Body of pancreas (tissue), 4 donors: Measurements from ENCODE around the gene GTF2H2. TPM values are rescaled to one million over a fixed set of nuclear protein-coding genes. Genes with fewer than 3 reads are reported as not detected.
"Not testable (repeated sequence)": the region's sequence is repeated elsewhere in the genome, so short reads cannot be mapped to it uniquely, and the experiment has no call there.

Experiments used
- ATAC-seq: fragments of 150-250 bp; one replicate; pipeline ENCODE4 v1.9.1; 2016
- DNase-seq, 4 donors: peaks; one replicate each; pipeline ENCODE4 v3.0.0-alpha.2; 2019
- H3K27ac ChIP-seq, 4 donors: fragments of 200-600 bp; sonication (generic); 1 replicate in 3 of 4; 2 replicates in 1 of 4; pipeline versions ENCODE4 v1.5.1 to v1.6.1; 2016 to 2019; ENCODE audit warnings: mild to moderate bottlenecking in 1 of 4, mixed read lengths in 1 of 4, moderate library complexity in 1 of 4
- H3K27me3 ChIP-seq, 2 donors: fragments of 200-600 bp; sonication (generic); one replicate each; pipeline ENCODE4 v1.6.0; 2016; ENCODE audit warnings: mild to moderate bottlenecking in 1 of 2
- H3K36me3 ChIP-seq, 2 donors: fragments of 200-600 bp; sonication (generic); replicated peaks in 1 of 2; 2 replicates each; pipeline ENCODE4 v1.5.1; 2016; ENCODE audit warnings: low read depth in 2 of 2; ENCODE audit not compliant: insufficient read depth in 1 of 2
- H3K4me1 ChIP-seq: fragments of 200-600 bp; sonication (generic); one replicate; pipeline ENCODE4 v1.6.0; 2016
- H3K4me3 ChIP-seq, 2 donors: fragments of 200-600 bp; sonication (generic); 1 replicate in 1 of 2; 2 replicates in 1 of 2; pipeline ENCODE4 v1.5.1; 2016 to 2019
- H3K9me3 ChIP-seq, 3 donors: fragments of 200-600 bp; sonication (generic); 1 replicate in 2 of 3; 2 replicates in 1 of 3; pipeline ENCODE4 v1.5.1; 2016
- WGBS, 2 donors: methylation state at CpG; one replicate each; pipeline ENCODE4 v1.1.5; 2017; 5-methylcytosine and 5-hydroxymethylcytosine counted together
- intact Hi-C: fragments of 100-400 bp; cut with DNase I; formaldehyde crosslinking; loops from one replicate; pipeline ENCODE4 v1.15.1; 2023
- total RNA-seq, 2 donors: library from RNA; depleted of rRNA; stranded (reverse); fragments of >200 nt; gene quantifications; one replicate each; pipeline ENCODE4 v1.1.0, GENCODE V29; 2016

Gene GTF2H2
- total RNA-seq, 2 donors from 2014 or later, result 17.1 to 21.3 TPM

DNA sequence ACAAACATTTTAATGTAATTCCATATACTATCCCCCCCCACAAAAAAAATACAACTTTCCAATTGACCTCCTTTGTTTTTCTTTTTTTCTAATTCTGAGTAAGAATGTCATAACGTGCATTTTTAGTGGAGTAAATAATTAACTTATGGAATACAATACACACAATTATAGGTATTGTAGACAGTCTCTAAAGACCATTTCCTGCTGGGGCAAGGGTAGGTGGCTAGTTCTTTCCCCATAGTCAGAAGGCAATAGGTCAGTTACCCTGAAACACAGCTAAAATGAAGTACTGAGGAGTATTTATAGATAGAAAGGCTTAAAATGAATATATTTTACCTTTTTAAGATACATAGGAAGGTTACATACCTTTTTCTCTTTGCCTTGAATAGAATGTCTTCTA, 6.2 kb downstream of the GTF2H2 start:
- ATAC-seq, H3K27ac ChIP-seq, H3K9me3 ChIP-seq, H3K36me3 ChIP-seq, H3K27me3 ChIP-seq, DNase-seq, H3K4me1 ChIP-seq, intact Hi-C loops, H3K4me3 ChIP-seq: not testable (repeated sequence)
- no CpG with 5 or more reads among the region's 1 CpG for WGBS, 2 donors

GRCh38 chr5:71059426-71059825, 8.1 kb downstream of the GTF2H2 start:
- H3K36me3 ChIP-seq, H3K4me1 ChIP-seq, H3K9me3 ChIP-seq, H3K27me3 ChIP-seq, ATAC-seq, H3K27ac ChIP-seq, H3K4me3 ChIP-seq, DNase-seq, intact Hi-C loops: not testable (repeated sequence)
- WGBS, 2 donors, result no CpG with 5 or more reads among the region's 3 CpGs

DNA sequence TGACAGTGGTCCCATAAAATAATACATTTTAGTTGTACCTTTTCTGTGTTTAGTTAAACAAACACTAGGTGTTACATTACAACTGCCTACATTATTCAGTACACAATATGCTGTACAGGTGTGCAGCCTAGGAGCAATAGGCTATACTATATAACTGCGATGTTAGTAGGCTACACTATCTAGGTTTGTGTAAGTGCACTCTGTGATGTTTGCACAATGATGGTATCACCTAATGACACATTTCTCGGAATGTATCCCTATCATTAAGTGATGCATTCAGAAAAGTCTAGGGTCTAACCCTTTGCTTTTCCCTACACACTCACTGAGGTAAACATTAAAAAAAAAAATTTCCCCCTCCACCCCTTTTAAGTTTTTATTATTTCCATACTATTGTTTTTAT, 22.7 kb downstream of the GTF2H2 start:
- not testable (repeated sequence) for H3K9me3 ChIP-seq, DNase-seq
- no CpG with 5 or more reads among the region's 2 CpGs for WGBS, 2 donors

DNA sequence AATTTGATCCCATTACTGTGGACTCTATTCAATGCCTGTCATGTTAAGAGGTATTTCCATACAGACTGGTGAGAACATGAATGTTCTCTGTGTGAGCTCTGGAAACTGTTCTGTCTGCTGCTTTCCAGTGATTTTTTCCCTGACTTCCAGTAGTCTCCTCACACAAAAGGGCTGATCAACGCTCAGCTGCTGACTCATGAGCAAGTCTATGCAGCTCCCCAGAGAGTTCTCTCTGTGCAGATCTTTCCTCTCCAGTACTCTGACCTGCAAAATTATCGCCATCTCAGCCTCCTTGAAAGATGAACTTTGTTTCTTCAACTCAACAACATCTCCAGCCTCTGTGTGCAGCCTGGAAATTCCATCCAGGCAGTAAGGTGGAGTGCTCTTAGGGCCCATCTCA, 23.3 kb downstream of the GTF2H2 start:
- H3K9me3 ChIP-seq, intact Hi-C loops, H3K27me3 ChIP-seq, H3K27ac ChIP-seq, H3K36me3 ChIP-seq, ATAC-seq, H3K4me3 ChIP-seq, H3K4me1 ChIP-seq, DNase-seq: not testable (repeated sequence)
- no CpG with 5 or more reads among the region's 2 CpGs for WGBS, 2 donors

More for the DNA sequence above, 22.7 kb downstream of the GTF2H2 start:
- H3K4me3 ChIP-seq, H3K36me3 ChIP-seq, H3K4me1 ChIP-seq, H3K27ac ChIP-seq, ATAC-seq, intact Hi-C loops, H3K27me3 ChIP-seq: not testable (repeated sequence)

DNA sequence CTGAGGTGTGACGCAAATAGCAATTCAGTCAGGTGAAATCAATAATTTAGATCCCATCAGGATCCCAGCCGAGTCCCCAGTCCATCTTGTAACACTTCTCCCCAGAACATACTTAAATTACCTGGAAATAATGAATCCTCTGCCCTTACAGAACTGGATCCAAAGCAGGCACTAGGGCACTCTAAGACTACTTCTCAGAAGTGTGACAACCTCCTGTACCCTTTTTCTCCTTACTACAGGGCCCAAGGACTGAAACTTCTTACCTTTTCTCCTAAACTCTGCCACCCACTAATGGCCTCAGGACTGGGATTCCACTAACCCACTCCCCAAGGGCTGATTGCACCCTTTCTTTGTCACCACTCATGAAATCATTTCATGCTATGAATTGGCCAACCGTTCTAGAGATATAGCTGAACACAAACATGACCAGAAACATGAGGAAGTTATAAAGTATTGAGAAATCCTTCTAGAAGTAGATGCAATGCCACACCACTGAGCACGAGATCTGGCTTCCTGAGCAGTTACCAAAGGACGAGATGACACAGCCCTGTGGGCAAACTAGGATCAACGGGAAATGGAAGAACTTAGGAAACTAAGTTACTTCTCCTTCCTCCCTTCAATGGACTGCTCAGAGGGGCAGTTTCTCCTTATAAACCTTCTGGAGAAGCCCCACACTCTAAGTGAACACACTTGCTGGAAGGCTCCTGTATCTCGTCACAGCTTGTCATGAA, 36.3 kb downstream of the GTF2H2 start:
- H3K27me3 ChIP-seq, intact Hi-C loops, H3K4me1 ChIP-seq, DNase-seq, ATAC-seq, H3K9me3 ChIP-seq, H3K27ac ChIP-seq, H3K4me3 ChIP-seq, H3K36me3 ChIP-seq: not testable (repeated sequence)
- no CpG with 5 or more reads among the region's 7 CpGs for WGBS, 2 donors

- H3K4me3 ChIP-seq, H3K27me3 ChIP-seq, intact Hi-C loops, H3K4me1 ChIP-seq, H3K27ac ChIP-seq, DNase-seq, H3K36me3 ChIP-seq, H3K9me3 ChIP-seq, ATAC-seq: not testable (repeated sequence)
- WGBS, 2 donors, result 88% methylated on average over 2 of the region's 8 CpGs; no CpG with 5 or more reads in 1 of the 2 donors
These were observed 42.1 kb downstream of the GTF2H2 start, which contains the start of gene NAIP for GRCh38 chr5:71025289-71025953. Gene NAIP, minus strand, starts transcription at chr5:71025339. Its CDS starts 12,424 bp downstream, at chr5:71012915.

DNA sequence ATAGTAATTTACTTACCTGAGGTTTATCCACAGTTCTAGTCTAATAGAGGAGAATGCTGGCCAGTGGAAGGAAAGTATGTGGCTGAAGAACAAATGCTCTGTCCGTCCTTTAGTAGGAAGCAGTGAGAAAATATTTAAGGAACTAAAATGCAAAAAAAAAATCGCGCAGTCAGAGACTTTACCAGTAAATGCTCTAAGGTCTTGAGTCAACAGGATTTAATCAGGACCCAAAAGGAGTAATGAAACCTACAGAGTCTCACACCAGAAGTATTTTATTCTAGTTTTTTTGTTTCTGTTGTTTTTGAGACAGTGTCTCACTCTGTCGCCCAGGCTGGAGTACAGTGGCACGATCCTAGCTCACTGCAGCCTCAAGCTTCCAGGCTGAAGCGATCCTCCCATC, 46.8 kb downstream of the GTF2H2 start:
- H3K36me3 ChIP-seq, DNase-seq, ATAC-seq, intact Hi-C loops, H3K4me3 ChIP-seq, H3K4me1 ChIP-seq, H3K9me3 ChIP-seq, H3K27me3 ChIP-seq, H3K27ac ChIP-seq: not testable (repeated sequence)
- WGBS, 2 donors, result no CpG with 5 or more reads among the region's 6 CpGs

DNA sequence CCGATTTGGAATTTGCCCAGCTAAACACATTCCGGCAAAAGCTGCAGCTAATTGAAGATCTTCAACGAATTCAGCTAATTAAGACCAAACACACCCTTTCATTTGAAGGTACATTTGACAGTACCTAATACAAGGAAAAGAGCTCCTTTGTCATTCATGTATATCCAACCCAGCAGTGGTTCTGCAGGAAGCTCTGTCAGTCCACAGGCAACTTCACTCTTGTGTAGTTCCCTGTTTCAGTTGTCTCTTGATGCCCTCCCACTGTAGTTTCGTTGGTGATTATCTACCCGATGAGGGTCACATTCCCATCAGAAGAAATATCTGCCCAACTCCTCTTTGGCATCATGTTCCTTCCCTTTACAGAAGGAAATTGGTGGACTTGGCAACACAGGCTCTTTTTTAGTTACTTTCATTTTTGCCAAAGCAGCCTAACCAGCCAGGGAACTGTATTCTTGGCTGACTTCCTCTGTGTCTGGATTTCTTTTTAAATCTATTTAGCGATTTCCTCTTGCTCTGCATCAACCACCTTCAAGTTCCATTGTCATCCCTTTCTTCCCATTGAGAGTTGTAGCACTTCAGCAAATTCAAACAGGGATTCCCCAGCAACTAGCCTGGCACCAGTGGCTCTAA, 49.0 kb downstream of the GTF2H2 start:
- H3K4me3 ChIP-seq, H3K4me1 ChIP-seq, H3K9me3 ChIP-seq, DNase-seq, ATAC-seq, H3K36me3 ChIP-seq, H3K27me3 ChIP-seq, H3K27ac ChIP-seq, intact Hi-C loops: not testable (repeated sequence)
- no CpG with 5 or more reads among the region's 6 CpGs for WGBS, 2 donors
